Mesenchymal stem cell (in vitro differentiated cells and primary cell): ENCODE data around the gene RTN4IP1. TPM values are rescaled to one million over a fixed set of nuclear protein-coding genes. Genes with fewer than 3 reads are reported as not detected.

Experiments
- DNase-seq: peaks from one replicate; pipeline ENCODE4 v3.0.0-alpha.2; 2013
- H2AFZ ChIP-seq: one replicate; pipeline ENCODE4 v1.6.1; 2013; ENCODE audit warnings: low read depth, mild to moderate bottlenecking, control low read depth, inconsistent platforms, low read length, moderate library complexity
- H2AK5ac ChIP-seq: 2 replicates; pipeline ENCODE4 v1.6.1; 2013; ENCODE audit warnings: low read length, moderate library complexity, mild to moderate bottlenecking, inconsistent platforms; ENCODE audit not compliant: severe bottlenecking
- H2BK120ac ChIP-seq: one replicate; pipeline ENCODE4 v1.6.1; 2013; ENCODE audit warnings: low read depth, mild to moderate bottlenecking, inconsistent platforms, low read length, moderate library complexity
- H2BK12ac ChIP-seq, 2 experiments: one replicate each; pipeline ENCODE4 v1.6.1; 2013; ENCODE audit warnings: inconsistent platforms in 2 of 2, low read length in 2 of 2, mild to moderate bottlenecking in 2 of 2, moderate library complexity in 2 of 2, control low read depth in 1 of 2
- H2BK15ac ChIP-seq: one replicate; pipeline ENCODE4 v1.6.1; 2013; ENCODE audit warnings: mild to moderate bottlenecking, low read depth, inconsistent platforms; ENCODE audit not compliant: poor library complexity, severe bottlenecking
- H2BK5ac ChIP-seq: 2 replicates; pipeline ENCODE4 v1.6.1; 2013; ENCODE audit warnings: low read depth, mild to moderate bottlenecking, low read length, control low read depth, inconsistent platforms; ENCODE audit not compliant: poor library complexity, severe bottlenecking
- H3K14ac ChIP-seq, 2 experiments: one replicate each; pipeline ENCODE4 v1.6.1; 2013; ENCODE audit warnings: inconsistent platforms in 2 of 2, low read length in 2 of 2, control low read depth in 1 of 2, mild to moderate bottlenecking in 1 of 2, moderate library complexity in 1 of 2
- H3K18ac ChIP-seq, 2 experiments: one replicate each; pipeline ENCODE4 v1.6.1; 2013; ENCODE audit warnings: inconsistent platforms in 2 of 2, low read length in 2 of 2, control low read depth in 1 of 2, low read depth in 1 of 2, mild to moderate bottlenecking in 1 of 2
- H3K23ac ChIP-seq, 2 experiments: one replicate each; pipeline ENCODE4 v1.6.1; 2013; ENCODE audit warnings: inconsistent platforms in 2 of 2, low read length in 2 of 2, mild to moderate bottlenecking in 2 of 2, moderate library complexity in 2 of 2, control low read depth in 1 of 2
- H3K27ac ChIP-seq: 2 replicates; pipeline ENCODE4 v1.5.1; 2013; ENCODE audit warnings: mild to moderate bottlenecking, moderate library complexity, low read length, control low read depth, inconsistent platforms; ENCODE audit not compliant: poor library complexity, severe bottlenecking
- H3K27me3 ChIP-seq, 2 experiments: 2 replicates each; pipeline versions ENCODE4 v1.6.1 to v1.7.0; 2013; ENCODE audit warnings: low read length in 2 of 2, mild to moderate bottlenecking in 2 of 2, moderate library complexity in 2 of 2, control low read depth in 1 of 2, inconsistent platforms in 1 of 2; ENCODE audit not compliant: control insufficient read depth in 1 of 2, insufficient read depth in 1 of 2
- H3K36me3 ChIP-seq, 2 experiments: 2 replicates each; pipeline versions ENCODE4 v1.6.1 to v1.7.0; 2013; ENCODE audit warnings: low read length in 2 of 2, control low read depth in 1 of 2, inconsistent platforms in 1 of 2, low read depth in 1 of 2, mild to moderate bottlenecking in 1 of 2; ENCODE audit not compliant: insufficient read depth in 2 of 2, control insufficient read depth in 1 of 2
- H3K4ac ChIP-seq, 2 experiments: one replicate each; pipeline ENCODE4 v1.6.1; 2013; ENCODE audit warnings: inconsistent platforms in 2 of 2, low read length in 2 of 2, mild to moderate bottlenecking in 2 of 2, moderate library complexity in 2 of 2, control low read depth in 1 of 2, low read depth in 1 of 2
- H3K4me1 ChIP-seq: 2 replicates; pipeline ENCODE4 v1.6.1; 2013; ENCODE audit warnings: low read depth, low read length, control low read depth; ENCODE audit not compliant: control insufficient read depth, insufficient read depth
- H3K4me2 ChIP-seq: 2 replicates; pipeline ENCODE4 v1.6.1; 2013; ENCODE audit warnings: low read length, mild to moderate bottlenecking, inconsistent platforms; ENCODE audit not compliant: poor library complexity, severe bottlenecking
- H3K4me3 ChIP-seq, 2 experiments: 2 replicates each; pipeline versions ENCODE4 v1.5.1 to v1.7.0; 2013; ENCODE audit warnings: low read length in 2 of 2, mild to moderate bottlenecking in 2 of 2, control low read depth in 1 of 2, low read depth in 1 of 2; ENCODE audit not compliant: insufficient read depth in 1 of 2
- H3K79me1 ChIP-seq: replicated peaks from 2 replicates; pipeline ENCODE4 v1.6.1; 2013; ENCODE audit warnings: mild to moderate bottlenecking, control low read depth, low read length, inconsistent platforms; ENCODE audit not compliant: poor library complexity, severe bottlenecking
- H3K9ac ChIP-seq: 2 replicates; pipeline ENCODE4 v1.7.0; 2013; ENCODE audit warnings: mild to moderate bottlenecking, low read length, moderate library complexity
- H3K9me3 ChIP-seq: 2 replicates; pipeline ENCODE4 v1.7.0; 2013; ENCODE audit warnings: mild to moderate bottlenecking, low read length; ENCODE audit not compliant: control insufficient read depth
- H4K8ac ChIP-seq: one replicate; pipeline ENCODE4 v1.6.1; 2013; ENCODE audit warnings: inconsistent platforms, mild to moderate bottlenecking, low read length, moderate library complexity
- H4K91ac ChIP-seq: one replicate; pipeline ENCODE4 v1.6.1; 2013; ENCODE audit warnings: mild to moderate bottlenecking, low read length, inconsistent platforms
- WGBS: methylation state at CpG from one replicate; pipeline ENCODE4 v1.1.7; 2013; ENCODE audit warnings: mixed read lengths; 5-methylcytosine and 5-hydroxymethylcytosine counted together
- polyA plus RNA-seq, 2 experiments: library from polyadenylated mRNA; stranded (reverse); fragments of 200-250 nt; gene quantifications; one replicate each; pipeline ENCODE4 v1.2.3, GENCODE V29; 2013

The RTN4IP1 gene
- polyA plus RNA-seq (2013, experiment 1 of 2), result 5.4 TPM
- 5.9 TPM for polyA plus RNA-seq (2013, experiment 2 of 2)

- Histone ChIP-seq H3K23ac (no peak within 1 kb of the TSS), H3K4ac (peak within 1 kb of the TSS; percentile 39 to 81), H4K91ac (peak within 1 kb of the TSS; percentile 18), H3K4me2 (peak within 1 kb of the TSS; percentile 82), H3K9ac (peak within 1 kb of the TSS; percentile 100), H2AK5ac (no peak within 1 kb of the TSS), H3K27ac (peak within 1 kb of the TSS; percentile 67), H2AFZ (peak within 1 kb of the TSS; percentile 56), H4K8ac (peak within 1 kb of the TSS; percentile 81), H3K9me3 (no peaks in the 10 kb centered on the region), H3K4me3 (peak within 1 kb of the TSS; percentile 67 to 100), H2BK12ac (no peak within 1 kb of the TSS), H3K4me1 (no peaks in the 10 kb centered on the region), H3K18ac (peak within 1 kb of the TSS; percentile 30 to 81), H2BK15ac (peak within 1 kb of the TSS; percentile 86), H2BK120ac (no peak within 1 kb of the TSS), H3K36me3 (no peaks in the 10 kb centered on the region), H3K27me3 (no peaks in the 10 kb centered on the region), H3K14ac (no peak within 1 kb of the TSS), H3K79me1 (peaks cover 11% of the 10 kb centered on the region), H2BK5ac (peak within 1 kb of the TSS; percentile 9)
- DNase-seq, result peak; percentile 95
- WGBS, result under 1% methylated on average over 46 of the region's 46 CpGs
Observed at GRCh38 chr6:106629103-106629858, at the start of gene RTN4IP1, which contains the start of gene QRSL1. RTN4IP1 (minus strand) TSS chr6:106629498; CDS start chr6:106629021, 477 bp downstream. QRSL1 (plus strand) TSS chr6:106629578; CDS start chr6:106629682, 104 bp downstream.

- Histone ChIP-seq H3K23ac (no peak overlapping the region), H2BK12ac (no peak overlapping the region), H2AFZ (no peak overlapping the region), H4K91ac (no peak overlapping the region), H2AK5ac (no peak overlapping the region), H3K4me3 (no peak overlapping the region), H3K9me3 (no peaks in the 10 kb centered on the region), H3K14ac (no peak overlapping the region), H3K79me1 (no peaks in the 10 kb centered on the region), H2BK5ac (no peak overlapping the region), H3K27me3 (no peaks in the 10 kb centered on the region), H4K8ac (no peak overlapping the region), H2BK15ac (no peak overlapping the region), H2BK120ac (no peak overlapping the region), H3K27ac (no peak overlapping the region), H3K36me3 (no peaks in the 10 kb centered on the region), H3K4ac (no peak overlapping the region), H3K4me1 (no peaks in the 10 kb centered on the region), H3K4me2 (no peak overlapping the region), H3K18ac (no peak overlapping the region), H3K9ac (no peak overlapping the region)
- DNase-seq, result no peak
- WGBS, result 77% methylated on average over 3 of the region's 3 CpGs
Observed at GRCh38 chr6:106677282-106677681, 48.0 kb upstream of the RTN4IP1 start.

- H2BK120ac ChIP-seq, result no peak overlapping the region
- no peak for DNase-seq
Observed at GRCh38 chr6:106674541-106675229, 45.4 kb upstream of the RTN4IP1 start.

GRCh38 chr6:106671651-106672050, 42.4 kb upstream of the RTN4IP1 start:
- Histone ChIP-seq H2BK5ac (no peak overlapping the region), H3K27me3 (no peaks in the 10 kb centered on the region), H3K4ac (no peak overlapping the region), H2AFZ (no peak overlapping the region), H2BK120ac (no peak overlapping the region), H3K18ac (no peak overlapping the region), H2AK5ac (no peak overlapping the region), H3K9me3 (no peaks in the 10 kb centered on the region), H3K36me3 (peaks cover 0 to 5% of the 10 kb centered on the region in 2 experiments), H3K27ac (no peak overlapping the region), H3K14ac (no peak overlapping the region), H3K4me2 (no peak overlapping the region), H2BK12ac (no peak overlapping the region), H3K23ac (no peak overlapping the region), H4K91ac (no peak overlapping the region), H2BK15ac (no peak overlapping the region), H4K8ac (no peak overlapping the region), H3K4me1 (no peaks in the 10 kb centered on the region), H3K79me1 (no peaks in the 10 kb centered on the region), H3K4me3 (no peak overlapping the region), H3K9ac (no peak overlapping the region)
- 92% methylated on average over 2 of the region's 3 CpGs for WGBS
- no peak for DNase-seq

More at GRCh38 chr6:106674541-106675229, 45.4 kb upstream of the RTN4IP1 start:
- no peak overlapping the region for H3K18ac ChIP-seq
- H3K27me3 ChIP-seq, result no peaks in the 10 kb centered on the region
- no peak overlapping the region for H4K8ac ChIP-seq
- no peak overlapping the region for H3K23ac ChIP-seq
- H4K91ac ChIP-seq, result no peak overlapping the region
- peak overlapping the region; percentile 47 for H3K27ac ChIP-seq
- H3K4me3 ChIP-seq, result no peak overlapping the region
- peak overlapping the region; percentile 9 for H3K4me2 ChIP-seq
- no peak overlapping the region for H3K14ac ChIP-seq
- no peak overlapping the region for H3K4ac ChIP-seq
- no peak overlapping the region for H2BK12ac ChIP-seq
- H2BK5ac ChIP-seq, result no peak overlapping the region
- no peaks in the 10 kb centered on the region for H3K9me3 ChIP-seq
- no peak overlapping the region for H2AFZ ChIP-seq
- H2BK15ac ChIP-seq, result no peak overlapping the region
- H3K36me3 ChIP-seq, result no peaks in the 10 kb centered on the region
- no peak overlapping the region for H3K9ac ChIP-seq
- no peaks in the 10 kb centered on the region for H3K79me1 ChIP-seq
- no peak overlapping the region for H2AK5ac ChIP-seq
- H3K4me1 ChIP-seq, result no peaks in the 10 kb centered on the region
